ENCODE data around the gene LTK. TPM values are rescaled to one million over a fixed set of nuclear protein-coding genes. Genes with fewer than 3 reads are reported as not detected.
A peak's percentile ranks its signal among the peaks of the same experiment; 100 is the strongest.

LTK gene
- total RNA-seq (2022) (8.5 and 10.9 TPM in 2 replicates), Bru-seq, nascent RNA (percentile 45 among the genes with signal in this experiment), BruChase-seq, experiment 1, labeled RNA remaining after a 2-hour chase (percentile 49 among the genes with signal in this experiment), BruChase-seq, experiment 2, labeled RNA remaining after a 6-hour chase (percentile 54 among the genes with signal in this experiment)
- long read RNA-seq, partial matches to known transcripts = 7 of 18 reads
- long read RNA-seq, other reads (novel, unspliced or antisense) = 11 of 18 reads

- Mint-ChIP-seq H3K9me3 (ENCODE audit: unreplicated experiment) (no peaks in the 10 kb centered on the region), H3K4me3 (ENCODE audit: unreplicated experiment) (peak within 1 kb of the TSS; percentile 71), H3K4me1 (ENCODE audit: low read depth, unreplicated experiment) (no peaks in the 10 kb centered on the region), H3K27ac (ENCODE audit: unreplicated experiment) (peak within 1 kb of the TSS; percentile 35), H3K27me3 (ENCODE audit: insufficient read depth, unreplicated experiment) (no peaks in the 10 kb centered on the region), H3K36me3 (ENCODE audit: insufficient read depth, unreplicated experiment) (peaks cover 20% of the 10 kb centered on the region)
- CTCF ChIA-PET = no interaction called here
- no peak for TF ChIP-seq CTCF (IDR thresholded peaks at IDR 0.05; ENCODE audit: insufficient read depth in 1 of 2, low read depth in 1 of 2, low read length in 1 of 2, severe bottlenecking in 1 of 2, unreplicated experiment in 1 of 2)
- peak within 1 kb of the TSS; percentile 61 for H3K4me3 ChIP-seq (ENCODE audit: low read depth, low read length)
- H3K9me3 ChIP-seq = no peaks in the 10 kb centered on the region
- H3K27me3 ChIP-seq (replicated peaks; ENCODE audit: control insufficient read depth, insufficient read depth, low read length) = no peaks in the 10 kb centered on the region
- BruUV-seq (replicated peaks) = no TSS peak
- intact Hi-C loops (cut with micrococcal nuclease; ENCODE audit: unreplicated experiment) = no loop called here
- DNase-seq = no peak
- H3K36me3 ChIP-seq (ENCODE audit: control insufficient read depth, insufficient read depth, low read length) = no peaks in the 10 kb centered on the region
- POLR2A ChIA-PET = no interaction called here
- peaks cover 4% of the 10 kb centered on the region; the same call in 1 of the 2 replicates for H3K4me1 ChIP-seq
Observed at GRCh38 chr15:41513506-41514227, at the start of gene LTK. TSS of gene LTK (minus strand) at chr15:41513827. CDS start at chr15:41513709, 118 bp downstream.

GRCh38 chr15:41562784-41563198 lies 49.2 kb upstream of the LTK start:
- Mint-ChIP-seq H3K4me1 (ENCODE audit: low read depth, unreplicated experiment) (peaks cover 50% of the 10 kb centered on the region), H3K4me3 (ENCODE audit: unreplicated experiment) (peak overlapping the region; percentile 21)
- POLR2A ChIA-PET = interaction anchor here (0.5 to 1.6 kb wide), 2 partner anchors 23 to 59 kb away, joined by 5 read pairs; no protein-coding TSS in a partner anchor

More at GRCh38 chr15:41562784-41563198, 49.2 kb upstream of the LTK start:
- Mint-ChIP-seq H3K27ac (ENCODE audit: unreplicated experiment) (peak overlapping the region; percentile 78), H3K27me3 (ENCODE audit: insufficient read depth, unreplicated experiment) (no peaks in the 10 kb centered on the region), H3K36me3 (ENCODE audit: insufficient read depth, unreplicated experiment) (peaks cover 40% of the 10 kb centered on the region), H3K9me3 (ENCODE audit: unreplicated experiment) (no peaks in the 10 kb centered on the region)
- CTCF ChIA-PET = interaction anchor here (2.1 to 3.2 kb wide), 2 partner anchors 9 to 22 kb away, joined by 10 to 17 read pairs; no protein-coding TSS in a partner anchor
- TF ChIP-seq CTCF (IDR thresholded peaks at IDR 0.05; ENCODE audit: insufficient read depth in 1 of 2, low read depth in 1 of 2, low read length in 1 of 2, severe bottlenecking in 1 of 2, unreplicated experiment in 1 of 2) = no peak
- peaks cover 3% of the 10 kb centered on the region for H3K36me3 ChIP-seq (ENCODE audit: control insufficient read depth, insufficient read depth, low read length)
- intact Hi-C loops (cut with micrococcal nuclease; ENCODE audit: unreplicated experiment) = no loop called here
- no peaks in the 10 kb centered on the region for H3K27me3 ChIP-seq (replicated peaks; ENCODE audit: control insufficient read depth, insufficient read depth, low read length)
- H3K9me3 ChIP-seq = no peaks in the 10 kb centered on the region
- BruUV-seq (replicated peaks) = no TSS peak
- peaks cover 78% of the 10 kb centered on the region for H3K4me1 ChIP-seq
- no peak for DNase-seq
- H3K4me3 ChIP-seq (ENCODE audit: low read depth, low read length) = no peak overlapping the region
